ENCODE measurements around the gene SLC45A2. TPM values are rescaled to one million over a fixed set of nuclear protein-coding genes. Genes with fewer than 3 reads are reported as not detected.
"Not testable (repeated sequence)": the region's sequence is repeated elsewhere in the genome, so short reads cannot be mapped to it uniquely, and the experiment has no call there.

SLC45A2 gene, protein sequence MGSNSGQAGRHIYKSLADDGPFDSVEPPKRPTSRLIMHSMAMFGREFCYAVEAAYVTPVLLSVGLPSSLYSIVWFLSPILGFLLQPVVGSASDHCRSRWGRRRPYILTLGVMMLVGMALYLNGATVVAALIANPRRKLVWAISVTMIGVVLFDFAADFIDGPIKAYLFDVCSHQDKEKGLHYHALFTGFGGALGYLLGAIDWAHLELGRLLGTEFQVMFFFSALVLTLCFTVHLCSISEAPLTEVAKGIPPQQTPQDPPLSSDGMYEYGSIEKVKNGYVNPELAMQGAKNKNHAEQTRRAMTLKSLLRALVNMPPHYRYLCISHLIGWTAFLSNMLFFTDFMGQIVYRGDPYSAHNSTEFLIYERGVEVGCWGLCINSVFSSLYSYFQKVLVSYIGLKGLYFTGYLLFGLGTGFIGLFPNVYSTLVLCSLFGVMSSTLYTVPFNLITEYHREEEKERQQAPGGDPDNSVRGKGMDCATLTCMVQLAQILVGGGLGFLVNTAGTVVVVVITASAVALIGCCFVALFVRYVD
- under 1 TPM in 1 of 2 experiments, not detected in 1; 0.19 TPM for total RNA-seq

DNA sequence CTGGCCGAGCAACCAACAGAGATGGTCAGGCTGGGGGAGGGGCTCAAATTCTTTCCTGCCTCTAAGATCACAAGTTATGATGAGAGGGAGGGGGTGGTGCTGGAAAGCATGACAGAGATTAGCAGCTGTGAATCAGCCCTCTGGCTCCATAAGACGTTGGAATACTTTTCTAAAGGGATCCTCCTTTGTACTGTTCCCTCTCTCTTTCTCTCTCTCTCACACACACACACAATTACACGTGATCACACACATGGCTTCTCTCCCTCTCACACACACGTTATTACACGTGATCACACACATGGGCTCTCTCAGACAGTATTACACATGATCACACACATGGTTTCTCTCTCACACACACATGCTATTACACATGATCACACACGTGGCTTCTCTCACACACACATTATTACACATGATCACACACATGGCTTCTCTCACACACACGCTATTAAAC is at the start of gene SLC45A2:
TSS of gene SLC45A2 (minus strand) at position 23 of the 454 bp plus-strand sequence. CDS start 110 bp downstream, outside the sequence.
- Mint-ChIP-seq H3K4me3 (no peak within 1 kb of the TSS), H3K36me3 (ENCODE audit: low read depth) (peaks cover 21% of the 10 kb centered on the region), H3K4me1 (no peaks in the 10 kb centered on the region), H3K27me3 (no peaks in the 10 kb centered on the region), H3K9me3 (peaks cover 5% of the 10 kb centered on the region), H3K27ac (no peak within 1 kb of the TSS)
- ChIA-PET POLR2A (no interaction called here), CTCF (no interaction called here)
- no peak for DNase-seq

DNA sequence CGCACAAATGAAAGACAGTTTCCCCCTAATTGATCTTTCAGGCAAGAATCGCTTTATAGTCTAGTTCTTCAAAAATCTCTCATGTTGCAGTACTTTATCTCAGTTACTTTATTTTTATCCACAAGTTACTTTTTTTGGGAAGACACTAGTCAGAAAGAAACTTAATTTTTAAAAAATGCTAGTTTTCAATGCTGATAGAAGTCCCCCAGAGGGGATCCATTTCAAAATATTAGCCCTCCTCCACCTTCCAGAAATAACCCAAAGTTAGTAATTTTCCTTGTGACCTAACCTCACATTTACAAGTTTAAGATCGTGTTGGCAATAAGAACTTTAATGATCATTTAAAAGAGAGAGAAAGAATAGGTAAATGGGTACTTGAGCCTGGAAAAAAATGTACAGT is 47.5 kb upstream of the SLC45A2 start:
- no peak overlapping the region for H3K4me3 Mint-ChIP-seq
- H3K36me3 Mint-ChIP-seq (ENCODE audit: low read depth): peaks cover 7% of the 10 kb centered on the region
- H3K9me3 Mint-ChIP-seq: no peaks in the 10 kb centered on the region
- no peak for DNase-seq
- ChIA-PET POLR2A (no interaction called here), CTCF (no interaction called here)
- no peak overlapping the region for H3K27ac Mint-ChIP-seq
- H3K4me1 Mint-ChIP-seq: no peaks in the 10 kb centered on the region
- H3K27me3 Mint-ChIP-seq: no peaks in the 10 kb centered on the region

DNA sequence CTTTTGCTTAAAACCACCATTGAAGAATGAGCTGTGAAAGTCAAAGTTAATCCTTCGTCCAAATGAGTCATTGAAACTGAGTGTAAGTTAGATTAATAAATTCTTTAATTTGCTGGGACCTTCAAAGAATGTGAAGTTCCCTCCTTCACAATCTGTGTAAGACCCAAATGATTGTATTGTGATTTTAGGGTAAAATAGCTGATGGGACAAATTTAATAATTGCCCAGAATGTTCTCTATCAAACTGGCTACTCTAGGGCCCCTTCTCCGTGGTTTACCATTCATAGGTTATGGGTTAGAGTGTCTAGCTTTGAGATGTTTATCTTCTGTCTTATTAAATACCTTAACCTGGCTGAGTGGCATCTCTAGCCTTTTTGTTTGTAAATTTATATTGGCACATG is 46.6 kb upstream of the SLC45A2 start:
- peaks cover 7% of the 10 kb centered on the region for H3K36me3 Mint-ChIP-seq (ENCODE audit: low read depth)
- POLR2A ChIA-PET: no interaction called here
- H3K27me3 Mint-ChIP-seq: no peaks in the 10 kb centered on the region
- no peak for DNase-seq
- H3K4me1 Mint-ChIP-seq: no peaks in the 10 kb centered on the region
- H3K4me3 Mint-ChIP-seq: no peak overlapping the region
- CTCF ChIA-PET: no interaction called here
- H3K27ac Mint-ChIP-seq: no peak overlapping the region
- H3K9me3 Mint-ChIP-seq: no peaks in the 10 kb centered on the region

DNA sequence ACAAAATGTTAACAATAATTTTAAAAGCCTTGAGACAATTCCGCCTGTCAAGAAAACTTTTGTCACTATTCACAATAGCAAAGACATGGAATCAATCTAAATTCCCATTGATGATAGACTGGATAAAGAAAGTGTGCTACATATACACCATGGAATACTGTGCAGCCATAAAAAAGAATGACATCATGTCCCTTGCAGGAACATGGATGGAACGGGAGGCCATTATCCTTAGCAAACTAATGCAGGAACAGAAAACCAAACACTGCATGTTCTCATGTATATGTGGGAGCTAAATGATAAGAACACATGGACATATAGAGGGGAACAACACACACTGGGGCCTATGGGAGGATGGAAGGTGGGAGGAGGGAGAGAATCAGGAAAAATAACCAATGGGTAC is 46.1 kb upstream of the SLC45A2 start:
- H3K36me3 Mint-ChIP-seq (ENCODE audit: low read depth); H3K4me3 Mint-ChIP-seq; H3K27me3 Mint-ChIP-seq; H3K4me1 Mint-ChIP-seq; DNase-seq; CTCF ChIA-PET; POLR2A ChIA-PET; H3K27ac Mint-ChIP-seq; H3K9me3 Mint-ChIP-seq: not testable (repeated sequence)

DNA sequence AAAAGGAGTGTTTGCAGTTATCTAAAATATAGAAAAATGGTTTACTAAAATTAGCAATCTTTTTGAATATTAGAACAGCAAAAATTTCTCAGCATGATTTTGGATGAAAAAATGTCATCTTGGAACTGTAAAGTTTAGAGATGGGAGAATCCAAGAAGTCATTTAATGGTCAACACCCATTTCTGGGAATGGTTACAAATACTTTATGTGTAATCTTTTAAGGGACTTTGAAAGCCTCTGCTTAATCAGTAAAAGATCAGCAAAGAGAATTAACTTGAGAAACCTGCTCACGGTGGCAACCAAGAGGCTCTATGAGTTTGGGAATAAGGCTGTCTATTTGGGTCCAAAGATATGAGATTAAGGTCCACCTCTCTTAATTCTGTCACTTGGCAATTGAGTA is 45.6 kb upstream of the SLC45A2 start:
- no peak overlapping the region for H3K4me3 Mint-ChIP-seq
- no peaks in the 10 kb centered on the region for H3K4me1 Mint-ChIP-seq
- no peaks in the 10 kb centered on the region for H3K9me3 Mint-ChIP-seq
- no peak overlapping the region for H3K27ac Mint-ChIP-seq
- H3K27me3 Mint-ChIP-seq: no peaks in the 10 kb centered on the region
- DNase-seq: no peak
- CTCF ChIA-PET: no interaction called here
- POLR2A ChIA-PET: no interaction called here
- H3K36me3 Mint-ChIP-seq (ENCODE audit: low read depth): peaks cover 7% of the 10 kb centered on the region

DNA sequence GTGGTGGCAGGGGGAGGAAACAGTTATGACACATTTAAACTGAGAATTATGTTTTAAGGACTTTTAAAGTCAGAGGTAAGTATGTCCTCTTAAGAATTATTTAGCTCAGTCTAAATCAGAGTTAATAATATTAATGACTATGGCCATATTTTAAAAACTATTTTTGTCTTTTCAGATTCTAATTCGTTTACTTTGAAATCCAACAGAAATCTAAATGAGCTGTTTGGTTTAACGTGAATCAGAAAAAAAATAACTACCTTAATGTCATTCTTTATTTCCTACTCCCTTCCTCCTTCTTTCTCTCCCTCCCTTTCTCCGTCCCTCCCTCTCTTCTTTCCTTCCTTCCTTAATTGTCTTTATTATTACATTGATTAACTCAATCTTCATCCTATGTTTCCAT is 43.9 kb upstream of the SLC45A2 start:
- Mint-ChIP-seq H3K4me1 (peaks cover under 1% of the 10 kb centered on the region), H3K27me3 (no peaks in the 10 kb centered on the region), H3K36me3 (ENCODE audit: low read depth) (peaks cover 9% of the 10 kb centered on the region), H3K27ac (no peak overlapping the region), H3K9me3 (no peaks in the 10 kb centered on the region), H3K4me3 (no peak overlapping the region)
- DNase-seq: no peak
- CTCF ChIA-PET: interaction anchor here (1.3 kb wide), 1 partner anchor 31 kb away, joined by 9 read pairs; no protein-coding TSS in a partner anchor
- POLR2A ChIA-PET: no interaction called here

DNA sequence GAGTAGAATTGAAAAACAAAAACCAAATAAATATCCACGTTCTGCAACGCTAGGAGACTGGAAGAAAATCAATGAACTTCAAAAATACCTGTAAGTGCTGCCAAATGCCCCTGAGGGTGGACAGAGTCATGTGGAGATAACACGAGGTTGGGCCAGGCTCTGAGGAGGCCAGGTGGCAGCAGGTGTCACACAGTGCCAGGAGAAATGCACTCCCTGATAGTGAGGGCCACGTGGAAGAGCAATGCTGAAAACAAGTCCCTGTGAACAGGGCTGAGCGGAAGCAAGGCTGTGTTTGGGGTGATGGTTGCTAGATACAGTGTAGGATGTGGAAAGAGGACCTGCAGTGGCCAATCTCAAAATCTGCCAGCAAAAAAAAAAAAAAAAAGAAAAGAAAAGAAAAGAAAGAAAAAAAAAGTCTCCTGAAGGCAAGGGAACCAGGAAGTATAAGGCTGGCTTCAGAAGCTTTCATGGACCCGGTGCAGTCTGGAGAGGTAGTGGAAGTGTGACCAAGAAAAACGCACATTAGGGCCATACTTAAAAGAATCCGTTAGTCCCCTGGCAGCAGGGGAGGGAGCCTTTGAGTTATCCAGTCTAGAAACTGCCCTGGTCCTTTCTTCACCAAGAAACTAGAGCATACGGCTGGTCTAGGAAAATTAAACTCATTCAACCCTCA is 41.7 kb upstream of the SLC45A2 start:
- H3K27me3 Mint-ChIP-seq: no peaks in the 10 kb centered on the region
- no peak overlapping the region for H3K27ac Mint-ChIP-seq
- peaks cover 15% of the 10 kb centered on the region for H3K36me3 Mint-ChIP-seq (ENCODE audit: low read depth)
- H3K4me1 Mint-ChIP-seq: peaks cover 19% of the 10 kb centered on the region
- peaks cover 2% of the 10 kb centered on the region for H3K9me3 Mint-ChIP-seq
- ChIA-PET POLR2A (no interaction called here), CTCF (interaction anchor here (0.6 kb wide), 1 partner anchor 29 kb away, joined by 3 read pairs; no protein-coding TSS in a partner anchor)
- no peak for DNase-seq
- H3K4me3 Mint-ChIP-seq: no peak overlapping the region

DNA sequence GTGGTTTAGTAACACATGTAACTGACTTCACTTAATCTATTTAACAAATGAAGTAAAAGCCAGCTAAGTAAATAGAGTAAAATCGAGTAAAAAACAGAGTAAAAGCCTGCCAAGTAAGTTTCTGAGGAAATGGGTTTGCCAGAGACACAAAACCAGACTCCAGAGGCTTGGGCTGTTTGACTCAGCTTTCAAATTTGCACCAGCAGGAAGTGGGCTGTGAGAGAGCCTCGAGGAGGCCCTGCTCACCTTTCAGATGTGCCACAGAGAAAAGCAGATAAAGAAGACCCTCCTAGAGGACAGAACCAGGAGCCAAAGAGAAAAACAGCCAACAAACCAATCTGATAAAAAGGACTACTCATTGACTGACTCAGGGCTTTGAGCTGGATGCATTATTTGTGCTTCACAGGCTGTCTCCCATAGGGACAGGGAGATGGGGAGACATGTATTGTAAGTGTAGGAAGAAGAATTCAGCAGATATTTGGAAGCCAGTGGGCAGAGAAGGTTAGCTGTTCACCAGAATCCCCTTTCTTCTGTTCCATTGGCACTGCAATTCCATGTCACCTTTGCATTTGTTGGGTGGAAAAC is 37.7 kb upstream of the SLC45A2 start:
- peak overlapping the region; percentile 28 for H3K4me3 Mint-ChIP-seq
- CTCF ChIA-PET: interaction anchor here (0.6 to 1.1 kb wide), 3 partner anchors 10 to 28 kb away, joined by 3 to 4 read pairs (median 3); no protein-coding TSS in a partner anchor
- peaks cover 29% of the 10 kb centered on the region for H3K4me1 Mint-ChIP-seq
- H3K36me3 Mint-ChIP-seq (ENCODE audit: low read depth): peaks cover 34% of the 10 kb centered on the region
- peak; percentile 56 for DNase-seq
- peaks cover 4% of the 10 kb centered on the region for H3K9me3 Mint-ChIP-seq
- peak overlapping the region; percentile 82 for H3K27ac Mint-ChIP-seq
- POLR2A ChIA-PET: interaction anchor here (0.7 to 1.0 kb wide), 2 partner anchors 11 to 14 kb away, joined by 3 to 7 read pairs; partner anchors contain the start of gene AMACR
- H3K27me3 Mint-ChIP-seq: no peaks in the 10 kb centered on the region

DNA sequence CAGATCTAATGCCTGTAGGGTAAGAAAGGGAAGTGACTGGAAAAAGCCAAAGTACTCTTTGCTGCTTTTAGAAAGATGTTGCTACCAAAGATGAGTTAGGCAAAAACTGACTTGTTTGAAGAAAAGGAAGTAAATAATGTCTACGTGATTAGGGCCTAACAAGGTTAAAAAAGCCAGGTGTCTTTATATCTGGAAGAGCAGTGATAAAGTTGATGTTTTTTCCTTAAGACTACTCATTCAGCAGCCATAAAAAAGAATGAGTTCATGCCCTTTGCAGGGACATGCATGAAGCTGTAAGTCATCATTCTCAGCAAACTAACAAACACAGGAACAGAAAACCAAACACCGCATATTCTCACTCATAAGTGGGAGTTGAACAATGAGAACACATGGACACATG is 36.8 kb upstream of the SLC45A2 start:
- H3K4me3 Mint-ChIP-seq: peak overlapping the region; percentile 36
- POLR2A ChIA-PET: no interaction called here
- CTCF ChIA-PET: interaction anchor here (0.5 to 1.7 kb wide), 4 partner anchors 9 to 826 kb away, joined by 3 to 5 read pairs (median 3); no protein-coding TSS in a partner anchor
- DNase-seq: no peak
- peaks cover 4% of the 10 kb centered on the region for H3K9me3 Mint-ChIP-seq
- H3K4me1 Mint-ChIP-seq: peaks cover 29% of the 10 kb centered on the region
- peaks cover 34% of the 10 kb centered on the region for H3K36me3 Mint-ChIP-seq (ENCODE audit: low read depth)
- peak overlapping the region; percentile 82 for H3K27ac Mint-ChIP-seq
- H3K27me3 Mint-ChIP-seq: no peaks in the 10 kb centered on the region

DNA sequence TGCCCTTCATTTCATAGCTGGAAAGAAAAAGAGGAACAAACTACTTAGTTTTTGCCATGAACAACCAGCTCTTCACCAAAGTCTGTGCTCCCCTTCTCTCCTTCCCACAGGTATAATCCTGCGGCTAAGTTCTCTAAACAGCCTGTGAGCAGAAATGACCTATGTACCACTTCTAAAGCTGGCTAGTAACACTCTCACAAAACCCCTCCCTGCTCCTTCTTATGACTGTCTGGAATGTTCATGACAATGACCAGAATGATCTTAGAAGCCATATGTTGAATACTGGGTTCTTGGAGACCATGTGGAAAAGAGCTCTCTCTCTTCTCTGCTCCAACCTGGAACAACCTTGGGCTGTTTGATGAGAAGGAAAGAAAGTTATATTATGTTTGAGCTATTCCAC is 36.2 kb upstream of the SLC45A2 start:
- DNase-seq: no peak
- CTCF ChIA-PET: interaction anchor here (0.7 to 1.7 kb wide), 4 partner anchors 8 to 24 kb away, joined by 3 to 7 read pairs (median 4); no protein-coding TSS in a partner anchor
- Mint-ChIP-seq H3K27ac (peak overlapping the region; percentile 82), H3K4me1 (peaks cover 29% of the 10 kb centered on the region), H3K36me3 (ENCODE audit: low read depth) (peaks cover 34% of the 10 kb centered on the region), H3K27me3 (no peaks in the 10 kb centered on the region), H3K4me3 (no peak overlapping the region), H3K9me3 (peaks cover 4% of the 10 kb centered on the region)
- POLR2A ChIA-PET: no interaction called here

DNA sequence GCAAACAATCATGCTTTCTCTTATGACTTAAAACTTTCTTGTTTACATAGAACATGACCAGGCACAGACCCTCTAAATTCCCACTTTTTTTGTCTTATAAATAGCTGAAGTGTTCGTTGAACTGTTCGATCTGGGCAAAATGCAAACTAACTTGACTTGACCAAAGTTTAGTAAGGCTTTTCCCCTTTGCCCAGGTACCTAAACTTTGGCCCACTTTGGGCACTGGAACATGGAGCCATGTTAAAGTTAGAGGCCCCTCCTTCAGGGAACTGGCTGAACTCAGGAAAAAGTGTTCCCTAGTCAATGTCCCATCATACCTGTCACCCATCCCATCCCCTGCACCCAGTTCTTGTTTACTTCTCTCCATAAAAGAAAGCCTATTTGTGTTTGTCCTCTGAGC is 32.8 kb upstream of the SLC45A2 start:
- Mint-ChIP-seq H3K4me3 (no peak overlapping the region), H3K36me3 (ENCODE audit: low read depth) (peaks cover 24% of the 10 kb centered on the region), H3K27ac (no peak overlapping the region)

DNA sequence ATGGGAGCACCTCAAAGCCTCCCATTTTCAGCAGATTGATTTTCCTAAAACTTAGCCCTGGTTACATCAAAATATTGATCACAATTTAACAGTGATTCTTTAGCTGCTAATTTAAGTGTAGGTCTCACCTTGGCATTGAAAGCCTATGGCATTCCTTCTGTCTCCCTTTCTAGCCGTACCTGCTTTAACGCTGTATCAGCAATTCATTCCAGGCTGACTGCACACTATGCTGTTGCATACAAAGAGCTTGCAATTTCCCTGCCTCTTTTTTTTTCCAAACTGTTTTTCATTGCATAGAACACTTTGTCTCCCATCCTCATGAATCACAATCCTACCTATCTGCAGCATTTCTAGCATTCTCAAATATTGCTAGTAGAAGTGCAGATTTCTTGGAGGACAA is 32.3 kb upstream of the SLC45A2 start:
- Mint-ChIP-seq H3K27me3 (no peaks in the 10 kb centered on the region), H3K9me3 (peaks cover 4% of the 10 kb centered on the region), H3K4me3 (no peak overlapping the region), H3K36me3 (ENCODE audit: low read depth) (peaks cover 22% of the 10 kb centered on the region), H3K4me1 (peaks cover 15% of the 10 kb centered on the region), H3K27ac (no peak overlapping the region)
- DNase-seq: no peak
- ChIA-PET POLR2A (interaction anchor here (0.6 kb wide), 1 partner anchor 47 kb away, joined by 4 read pairs; no protein-coding TSS in a partner anchor), CTCF (interaction anchor here (0.7 kb wide), 1 partner anchor 11 kb away, joined by 3 read pairs; no protein-coding TSS in a partner anchor)

More for the DNA sequence above, 32.8 kb upstream of the SLC45A2 start:
- Mint-ChIP-seq H3K27me3 (no peaks in the 10 kb centered on the region), H3K4me1 (peaks cover 20% of the 10 kb centered on the region), H3K9me3 (peaks cover 4% of the 10 kb centered on the region)
- ChIA-PET POLR2A (no interaction called here), CTCF (interaction anchor here (0.7 kb wide), 1 partner anchor 18 kb away, joined by 4 read pairs; no protein-coding TSS in a partner anchor)
- DNase-seq: no peak
